Tibial nerve (tissue), 4 donors: Measurements from ENCODE around the gene PXN. TPM values are rescaled to one million over a fixed set of nuclear protein-coding genes. Genes with fewer than 3 reads are reported as not detected.
A peak's percentile ranks its signal among the peaks of the same experiment; 100 is the strongest.
"Not testable (repeated sequence)": the region's sequence is repeated elsewhere in the genome, so short reads cannot be mapped to it uniquely, and the experiment has no call there.

Experiments
- DNase-seq, 2 donors: peaks; one replicate each; pipeline ENCODE4 v3.0.0-alpha.2; 2019; ENCODE audit warnings: low spot score in 2 of 2
- H3K27ac ChIP-seq, 4 donors: fragments of 200-600 bp; sonication (generic) in 3 of 4; one replicate each; pipeline ENCODE4 v1.5.1; 2017 to 2019; ENCODE audit warnings: mild to moderate bottlenecking in 1 of 4
- H3K27me3 ChIP-seq, 2 donors: fragments of 200-600 bp; sonication (generic) in 1 of 2; one replicate each; pipeline versions ENCODE4 v1.5.1 to v1.6.0; 2017 to 2019
- H3K36me3 ChIP-seq, 3 donors: fragments of 200-600 bp; sonication (generic); one replicate each; pipeline ENCODE4 v1.5.1; 2018 to 2019
- H3K4me1 ChIP-seq, 4 donors: fragments of 200-600 bp; sonication (generic) in 3 of 4; one replicate each; pipeline ENCODE4 v1.5.1; 2017 to 2019
- H3K4me3 ChIP-seq, 4 donors: fragments of 200-600 bp; sonication (generic) in 3 of 4; one replicate each; pipeline ENCODE4 v1.5.1; 2017 to 2019; ENCODE audit warnings: mild to moderate bottlenecking in 1 of 4, moderate library complexity in 1 of 4
- H3K9me3 ChIP-seq, 4 donors: fragments of 200-600 bp; sonication (generic) in 3 of 4; one replicate each; pipeline ENCODE4 v1.5.1; 2017 to 2019
- EP300 ChIP-seq, 2 donors: sonication (generic); formaldehyde crosslinking; IDR thresholded peaks; one replicate each; pipeline ENCODE4 v1.6.1; 2017; ENCODE audit warnings: antibody characterized with exemption in 2 of 2, mild to moderate bottlenecking in 1 of 2
- POLR2A ChIP-seq, 2 donors: fragments of 450-650 bp; IDR thresholded peaks; one replicate each; pipeline ENCODE4 v1.6.1; 2017; ENCODE audit warnings: antibody characterized with exemption in 2 of 2, mild to moderate bottlenecking in 2 of 2, moderate library complexity in 2 of 2
- WGBS, 2 donors: methylation state at CpG; one replicate each; pipeline ENCODE4 v1.1.5; 2018; 5-methylcytosine and 5-hydroxymethylcytosine counted together
- total RNA-seq, 4 donors: library from RNA; depleted of rRNA; stranded (reverse); fragments of >200 nt; gene quantifications; one replicate each; pipeline ENCODE4 v1.1.0, GENCODE V29; 2016
- TF ChIP-seq, protein P1 (sequence below), 5 experiments: fragments of 200-600 bp in 3 of 5; fragments of 450-650 bp in 2 of 5; sonication (generic) in 3 of 5; IDR thresholded peaks; one replicate each; pipeline ENCODE4 v1.5.1; 2016 to 2019; ENCODE audit warnings: antibody characterized with exemption in 5 of 5, mild to moderate bottlenecking in 3 of 5, moderate library complexity in 2 of 5

The PXN gene
- total RNA-seq, 4 donors from 2014 or later: 217 to 428 (median 330) TPM

DNA sequence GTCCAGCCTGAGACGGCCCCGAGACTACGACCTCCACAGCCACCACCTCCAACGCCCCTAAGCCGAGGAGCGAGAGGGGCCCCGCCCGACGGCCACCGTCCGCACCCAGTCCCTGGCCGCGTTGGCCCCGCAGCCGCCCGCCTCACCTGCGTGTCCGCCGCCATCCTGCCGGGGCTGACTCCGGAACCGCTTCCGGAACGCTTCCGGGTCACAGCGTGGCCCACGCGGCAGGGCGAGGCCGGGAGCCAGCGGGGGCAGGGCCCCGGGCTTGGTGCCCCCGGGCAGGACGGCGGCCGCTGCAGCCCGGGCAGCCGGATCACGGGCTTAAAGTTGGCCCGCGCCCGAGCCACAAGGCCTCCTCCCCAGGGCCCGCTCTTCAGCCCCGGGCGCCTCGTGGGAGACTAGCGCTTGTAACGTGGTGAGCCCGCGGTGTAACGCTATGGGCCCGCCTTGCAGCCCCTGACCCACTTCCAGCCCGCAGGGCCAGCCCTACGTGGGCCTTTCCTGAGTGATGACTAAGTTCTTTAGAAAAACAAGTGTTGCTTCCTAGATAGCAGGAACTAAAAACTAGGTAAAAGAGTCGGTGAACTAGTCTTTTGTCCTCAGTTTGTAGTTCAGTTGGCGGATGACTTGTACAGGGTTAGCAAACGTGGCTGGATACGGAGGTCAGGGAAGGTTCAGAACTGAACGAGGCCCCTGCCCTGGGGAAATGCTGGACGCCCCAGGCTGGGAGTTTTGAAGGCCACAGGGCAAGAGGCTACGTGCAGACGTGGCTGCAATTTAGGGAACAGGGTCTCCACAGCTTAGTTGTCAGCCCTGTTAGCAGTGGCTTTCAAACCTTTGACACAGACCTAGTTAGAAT lies 70.8 kb downstream of the PXN start, which contains the start of gene GCN1:
GCN1 (minus strand) TSS at position 182 of the 862 bp plus-strand sequence; CDS start at position 164, 18 bp downstream.
- H3K4me1 ChIP-seq: peaks cover 0 to 77% (median 31%) of the 10 kb centered on the region in 4 donors

DNA sequence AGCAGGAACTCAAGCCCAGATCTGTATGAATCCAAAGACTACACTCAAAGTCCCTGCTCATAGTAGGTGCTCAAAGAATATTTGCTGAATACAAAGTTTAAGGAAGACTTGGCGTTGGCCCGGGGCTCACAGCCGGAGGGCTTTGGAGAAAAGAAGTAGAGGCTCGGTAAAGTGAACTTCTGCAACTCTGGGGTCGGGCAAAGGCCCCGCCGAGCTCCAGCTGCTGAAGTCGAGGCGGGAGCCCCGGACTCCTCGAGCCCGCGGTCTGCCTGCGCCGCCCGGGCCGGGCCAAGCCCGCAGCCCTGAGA lies 71.3 kb downstream of the PXN start:
- Histone ChIP-seq H3K27me3 (no peaks in the 10 kb centered on the region), H3K4me1 (peaks cover 0 to 71% (median 25%) of the 10 kb centered on the region in 4 donors), H3K27ac (peak overlapping the region; percentile 62 to 86 (median 80)), H3K4me3 (peak overlapping the region; percentile 74 to 94 (median 84)), H3K9me3 (no peaks in the 10 kb centered on the region), H3K36me3 (peaks cover 0 to 51% (median 17%) of the 10 kb centered on the region in 3 donors)
- TF ChIP-seq EP300 (IDR thresholded peaks at IDR 0.05): no peak
- TF ChIP-seq, protein P1, sequence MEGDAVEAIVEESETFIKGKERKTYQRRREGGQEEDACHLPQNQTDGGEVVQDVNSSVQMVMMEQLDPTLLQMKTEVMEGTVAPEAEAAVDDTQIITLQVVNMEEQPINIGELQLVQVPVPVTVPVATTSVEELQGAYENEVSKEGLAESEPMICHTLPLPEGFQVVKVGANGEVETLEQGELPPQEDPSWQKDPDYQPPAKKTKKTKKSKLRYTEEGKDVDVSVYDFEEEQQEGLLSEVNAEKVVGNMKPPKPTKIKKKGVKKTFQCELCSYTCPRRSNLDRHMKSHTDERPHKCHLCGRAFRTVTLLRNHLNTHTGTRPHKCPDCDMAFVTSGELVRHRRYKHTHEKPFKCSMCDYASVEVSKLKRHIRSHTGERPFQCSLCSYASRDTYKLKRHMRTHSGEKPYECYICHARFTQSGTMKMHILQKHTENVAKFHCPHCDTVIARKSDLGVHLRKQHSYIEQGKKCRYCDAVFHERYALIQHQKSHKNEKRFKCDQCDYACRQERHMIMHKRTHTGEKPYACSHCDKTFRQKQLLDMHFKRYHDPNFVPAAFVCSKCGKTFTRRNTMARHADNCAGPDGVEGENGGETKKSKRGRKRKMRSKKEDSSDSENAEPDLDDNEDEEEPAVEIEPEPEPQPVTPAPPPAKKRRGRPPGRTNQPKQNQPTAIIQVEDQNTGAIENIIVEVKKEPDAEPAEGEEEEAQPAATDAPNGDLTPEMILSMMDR (IDR thresholded peaks at IDR 0.05): no peak
- TF ChIP-seq POLR2A (IDR thresholded peaks at IDR 0.05): no peak
- no peak for DNase-seq
- WGBS, 2 donors: 0 to 1% methylated on average over 10 to 18 of the region's 18 CpGs

More for the DNA sequence above, 70.8 kb downstream of the PXN start, which contains the start of gene GCN1:
- Histone ChIP-seq H3K27me3 (no peaks in the 10 kb centered on the region), H3K27ac (peak within 1 kb of the TSS; percentile 62 to 86 (median 80)), H3K4me3 (peak within 1 kb of the TSS; percentile 74 to 94 (median 84)), H3K9me3 (no peaks in the 10 kb centered on the region), H3K36me3 (peaks cover 0 to 47% (median 13%) of the 10 kb centered on the region in 3 donors)
- DNase-seq: peak; percentile 64 to 70
- 2% methylated on average over 32 to 35 of the region's 62 CpGs for WGBS, 2 donors
- TF ChIP-seq POLR2A (IDR thresholded peaks at IDR 0.05) (peak; percentile 23 to 72), EP300 (IDR thresholded peaks at IDR 0.05) (peak in 1 of 2 donors; percentile 87)
- TF ChIP-seq, protein P1 (IDR thresholded peaks at IDR 0.05): peak in 1 of 5 experiments; percentile 28

DNA sequence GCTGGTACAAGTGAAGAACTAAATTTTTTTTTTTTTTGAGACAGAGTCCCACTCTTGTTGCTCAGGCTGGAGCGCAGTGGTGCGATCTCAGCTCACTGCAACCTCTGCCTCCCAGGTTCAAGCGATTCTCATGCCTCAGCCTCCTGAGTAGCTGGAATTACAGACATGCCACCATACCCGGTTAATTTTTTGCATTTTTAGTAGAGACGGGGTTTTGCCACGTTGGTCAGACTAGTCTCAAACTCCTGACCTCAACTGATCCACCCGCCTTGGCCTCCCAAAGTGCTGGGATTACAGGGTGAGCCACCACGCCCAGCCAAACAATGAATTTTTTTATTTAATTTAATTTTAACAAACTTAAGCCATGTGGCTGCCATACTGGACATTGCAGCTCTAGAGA lies 72.2 kb downstream of the PXN start:
- H3K27me3 ChIP-seq, H3K9me3 ChIP-seq, DNase-seq, H3K27ac ChIP-seq: not testable (repeated sequence)
- H3K4me1 ChIP-seq: peaks cover 0 to 62% (median 22%) of the 10 kb centered on the region in 4 donors
- H3K4me3 ChIP-seq: peak overlapping the region in 2 of 4 donors; percentile 74 to 94
- H3K36me3 ChIP-seq: peaks cover 0 to 51% (median 17%) of the 10 kb centered on the region in 3 donors
- 71 to 80% methylated on average over 8 of the region's 8 CpGs for WGBS, 2 donors

DNA sequence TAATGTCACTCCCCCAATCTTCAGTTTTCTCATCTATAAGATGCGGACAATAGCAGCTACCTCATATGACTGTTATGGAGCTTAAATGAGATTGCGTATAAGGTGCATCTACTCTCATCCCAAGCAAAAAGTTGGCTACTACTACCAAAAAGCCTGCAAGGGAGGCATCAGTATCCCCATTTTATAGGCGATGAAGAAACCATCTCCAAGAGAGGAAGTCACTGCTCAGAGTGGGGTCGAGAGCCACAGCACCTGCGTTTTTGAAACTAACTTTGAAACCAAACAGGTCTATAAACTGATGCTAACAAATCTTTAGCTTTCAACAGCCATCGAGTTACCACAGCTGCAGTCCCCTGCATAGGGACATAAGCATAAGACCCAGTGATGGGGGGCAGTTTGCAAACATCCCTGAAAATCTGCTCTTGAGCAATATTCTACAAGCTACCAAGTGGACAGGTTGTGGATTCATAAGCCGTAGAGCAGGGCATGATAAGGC lies 74.5 kb downstream of the PXN start:
- WGBS, 2 donors: 84 to 90% methylated on average over 7 of the region's 7 CpGs
- TF ChIP-seq, protein P1 (IDR thresholded peaks at IDR 0.05): no peak
- TF ChIP-seq POLR2A (IDR thresholded peaks at IDR 0.05) (no peak), EP300 (IDR thresholded peaks at IDR 0.05) (no peak)
- Histone ChIP-seq H3K36me3 (peaks cover 4 to 51% (median 12%) of the 10 kb centered on the region in 3 donors), H3K27me3 (no peaks in the 10 kb centered on the region), H3K4me3 (no peak overlapping the region), H3K9me3 (no peaks in the 10 kb centered on the region), H3K4me1 (peaks cover 0 to 40% (median 22%) of the 10 kb centered on the region in 4 donors), H3K27ac (no peak overlapping the region)
- no peak for DNase-seq

DNA sequence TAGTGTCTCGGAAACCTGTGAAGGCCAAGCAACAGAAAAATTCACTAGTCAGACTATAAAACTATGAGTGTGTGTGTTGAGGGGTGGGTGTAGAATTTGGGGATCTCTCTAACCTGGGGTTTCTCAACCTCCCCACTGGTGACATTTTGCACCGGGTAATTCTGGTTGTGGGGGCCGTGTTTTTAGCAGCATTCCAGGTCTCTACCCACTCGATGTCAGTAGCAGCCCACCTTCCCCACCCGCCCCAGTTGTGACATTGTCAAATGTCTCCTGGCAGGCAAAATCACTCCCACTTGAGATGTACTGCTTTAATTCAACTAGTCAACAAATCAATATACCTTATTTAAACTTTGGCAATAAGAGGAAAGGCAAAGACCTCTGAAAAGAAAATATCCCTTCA lies 75.1 kb downstream of the PXN start:
- Histone ChIP-seq H3K4me1 (peaks cover 0 to 33% (median 19%) of the 10 kb centered on the region in 4 donors), H3K4me3 (no peak overlapping the region), H3K27ac (no peak overlapping the region), H3K36me3 (peaks cover 4 to 53% (median 17%) of the 10 kb centered on the region in 3 donors), H3K9me3 (no peaks in the 10 kb centered on the region), H3K27me3 (no peaks in the 10 kb centered on the region)
- TF ChIP-seq, protein P1 (IDR thresholded peaks at IDR 0.05): no peak
- TF ChIP-seq EP300 (IDR thresholded peaks at IDR 0.05) (no peak), POLR2A (IDR thresholded peaks at IDR 0.05) (no peak)
- DNase-seq: no peak
- WGBS, 2 donors: 85 to 88% methylated on average over 5 of the region's 5 CpGs
